GM12878 (cell line): Measurements from ENCODE around the gene DENND4C. TPM values are rescaled to one million over a fixed set of nuclear protein-coding genes. Genes with fewer than 3 reads are reported as not detected.
"Not testable (repeated sequence)": the region's sequence is repeated elsewhere in the genome, so short reads cannot be mapped to it uniquely, and the experiment has no call there.

Experiments used
- ATAC-seq: fragments of 200-7000 bp; cut with Tn5 transposase; 3 replicates; pipeline ENCODE4 v1.9.1; 2020; ENCODE audit warnings: mild to moderate bottlenecking, moderate library complexity
- BruUV-seq: library from RNA; stranded (reverse); fragments of 400-500 nt; replicated peaks from 2 replicates; lab custom pipeline; 2021; lab: Mats Ljungman, UMichigan
- CTCF ChIA-PET: fragments of 300-600 bp; sonication (Branson Sonifier 250); formaldehyde crosslinking; extraction: SDS; loops from one replicate; lab custom pipeline; 2021; ENCODE audit warnings: inconsistent platforms; lab: Yijun Ruan, JAX
- POLR2A ChIA-PET: fragments of 350-600 bp; formaldehyde crosslinking; extraction: SDS; loops from one replicate; lab custom pipeline; 2021; ENCODE audit warnings: inconsistent platforms; lab: Charles Lee
- RAD21 ChIA-PET: fragments of 300-600 bp; sonication (Branson Sonifier 250); formaldehyde crosslinking; loops from one replicate; lab custom pipeline; 2023; ENCODE audit warnings: antibody characterized with exemption; ENCODE audit not compliant: unreplicated experiment; lab: Charles Lee
- SMC1A ChIA-PET: fragments of 300-600 bp; sonication (Branson Sonifier 250); formaldehyde crosslinking; loops from one replicate; lab custom pipeline; 2023; ENCODE audit not compliant: unreplicated experiment, uncharacterized antibody; lab: Charles Lee
- DNase-seq: peaks from one replicate; pipeline ENCODE4 v3.0.0-alpha.2; 2011; ENCODE audit warnings: low read depth, low spot score
- FAIRE-seq: peaks from 3 replicates; lab custom pipeline; 2011; peaks lifted over from hg19 to GRCh38; lab: Jason Lieb, UNC
- H2AFZ ChIP-seq: 2 replicates; pipeline ENCODE4 v1.6.0; 2011; ENCODE audit warnings: low read depth, low read length, control low read depth; ENCODE audit not compliant: control insufficient read depth
- H3K27ac ChIP-seq: 2 replicates; pipeline ENCODE4 v1.5.1; 2011; ENCODE audit warnings: control low read depth; ENCODE audit not compliant: control insufficient read depth, insufficient read depth
- H3K27me3 ChIP-seq, 2 experiments: replicated peaks in 1 of 2; 2 replicates each; pipeline versions ENCODE4 v1.6.0 to v1.6.1; 2011; ENCODE audit warnings: low read length in 1 of 2; ENCODE audit not compliant: control insufficient read depth in 2 of 2, insufficient read depth in 2 of 2
- H3K36me3 ChIP-seq, 2 experiments: 2 replicates each; pipeline ENCODE4 v1.5.1; 2011; ENCODE audit warnings: low read length in 1 of 2; ENCODE audit not compliant: control insufficient read depth in 2 of 2, insufficient read depth in 2 of 2
- H3K4me1 ChIP-seq: 2 replicates; pipeline ENCODE4 v1.6.1; 2011; ENCODE audit warnings: mild to moderate bottlenecking, low read length, moderate library complexity, mixed read lengths; ENCODE audit not compliant: control insufficient read depth, insufficient read depth
- H3K4me2 ChIP-seq: 2 replicates; pipeline ENCODE4 v1.6.0; 2011; ENCODE audit warnings: control low read depth; ENCODE audit not compliant: control insufficient read depth, insufficient read depth
- H3K4me3 ChIP-seq: fragments of 200-600 bp; sonication (generic); 2 replicates; pipeline ENCODE4 v1.5.1; 2016
- H3K79me2 ChIP-seq: 2 replicates; pipeline ENCODE4 v1.6.0; 2011; ENCODE audit warnings: low read length; ENCODE audit not compliant: control insufficient read depth, insufficient read depth
- H3K9ac ChIP-seq: 2 replicates; pipeline ENCODE4 v1.8.0; 2011; ENCODE audit warnings: low read length, control low read depth, mixed read lengths; ENCODE audit not compliant: control insufficient read depth, insufficient read depth
- H3K9me3 ChIP-seq: replicated peaks from 3 replicates; pipeline ENCODE4 v1.5.1; 2011; ENCODE audit warnings: mild to moderate bottlenecking, low read length; ENCODE audit not compliant: control insufficient read depth, insufficient read depth
- H4K20me1 ChIP-seq: 2 replicates; pipeline ENCODE4 v1.6.0; 2011; ENCODE audit not compliant: control insufficient read depth, insufficient read depth
- CREM ChIP-seq: IDR thresholded peaks from 2 replicates; pipeline ENCODE4 v1.6.1; 2014; ENCODE audit warnings: antibody characterized with exemption, low read depth
- DPF2 ChIP-seq: fragments of 450-650 bp; IDR thresholded peaks from 2 replicates; pipeline ENCODE4 v1.6.1; 2017; ENCODE audit warnings: mild to moderate bottlenecking
- TCF3 ChIP-seq: IDR thresholded peaks from 2 replicates; pipeline ENCODE4 v1.6.1; 2012; ENCODE audit warnings: low read depth, mild to moderate bottlenecking, low read length, borderline replicate concordance; ENCODE audit not compliant: insufficient read depth
- TCF7 ChIP-seq: IDR thresholded peaks from 2 replicates; pipeline ENCODE4 v1.6.1; 2014; ENCODE audit warnings: antibody characterized with exemption, borderline replicate concordance
- WGBS: methylation state at CpG from one replicate; pipeline ENCODE4 v1.1.6; 2016; ENCODE audit warnings: low lambda C conversion rate; ENCODE audit not compliant: insufficient replicate concordance, insufficient coverage; ENCODE audit errors: missing lambda C conversion rate; 5-methylcytosine and 5-hydroxymethylcytosine counted together
- in situ Hi-C: fragments of 300-500 bp; cut with MboI; formaldehyde crosslinking; loops from 9 replicates; pipeline ENCODE4 v1.14.3; 2018; ENCODE audit warnings: mixed read lengths
- intact Hi-C: fragments of 100-400 bp; cut with micrococcal nuclease; formaldehyde crosslinking; loops from one replicate; pipeline ENCODE4 v1.14.2; 2022; ENCODE audit not compliant: unreplicated experiment
- polyA plus RNA-seq, 11 experiments: library from polyadenylated mRNA; depleted of rRNA in 4 of 11; unstranded in 6 of 11; stranded (reverse) in 5 of 11; fragments of >200 nt; fragmentation: Nextera tagmentation in 4 of 11; fragmentation: Illumina TruSeq in 1 of 11; extraction: Ambion mirVana in 4 of 11; extraction: Trizol in 1 of 11; gene quantifications; 1 replicate in 1 of 11; 2 replicates in 10 of 11; pipeline versions ENCODE4 v1.2.1 to v1.2.3, GENCODE V29; 2011 to 2016; ENCODE audit warnings: inconsistent platforms in 2 of 11, missing spikeins in 2 of 11, low read depth in 1 of 11
- total RNA-seq, 4 experiments: library from RNA; depleted of rRNA in 3 of 4; stranded (reverse); fragments of >200 nt in 3 of 4; fragmentation: Illumina TruSeq in 1 of 4; extraction: Trizol in 1 of 4; gene quantifications; 2 replicates each; pipeline versions ENCODE4 v1.2.1 to v1.2.3, GENCODE V29; 2013 to 2021
- TF ChIP-seq, protein P1 (sequence below): fragments of 450-650 bp; IDR thresholded peaks from 2 replicates; pipeline ENCODE4 v1.6.1; 2016; ENCODE audit warnings: mild to moderate bottlenecking

DENND4C gene
- total and polyA plus RNA-seq, 10 of the 15 experiments (the other 5 are each of a cell fraction or from before 2014, with no cell fraction given): 8.2 to 49.3 (median 24.7) TPM

DNA sequence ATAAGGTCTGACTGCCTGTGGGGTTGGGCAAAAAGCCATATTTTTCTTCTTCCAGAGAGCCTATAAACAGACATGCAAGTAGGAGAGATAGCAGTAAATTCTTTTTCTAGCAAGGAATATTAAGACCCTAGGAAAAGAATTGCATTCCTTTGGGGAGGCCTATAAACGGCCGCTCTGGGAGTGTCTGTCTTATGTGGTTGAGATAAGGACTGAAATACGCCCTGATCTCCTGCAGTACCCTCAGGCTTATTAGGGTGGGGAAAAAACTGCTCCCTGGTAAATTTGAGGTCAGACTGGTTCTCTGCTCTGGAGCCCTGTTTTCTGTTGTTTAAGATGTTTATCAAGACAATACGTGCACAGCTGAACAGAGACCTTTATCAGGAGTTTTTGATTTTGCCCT is 172.7 kb downstream of the DENND4C start:
- BruUV-seq, H4K20me1 ChIP-seq, FAIRE-seq, CTCF ChIA-PET, H2AFZ ChIP-seq, H3K4me2 ChIP-seq, DNase-seq, H3K9me3 ChIP-seq, intact Hi-C loops, RAD21 ChIA-PET, H3K4me1 ChIP-seq, ATAC-seq, in situ Hi-C loops, H3K27me3 ChIP-seq, H3K4me3 ChIP-seq, H3K9ac ChIP-seq, H3K79me2 ChIP-seq, H3K36me3 ChIP-seq, H3K27ac ChIP-seq, POLR2A ChIA-PET: not testable (repeated sequence)
- SMC1A ChIA-PET: interaction anchor here (0.9 kb wide), 1 partner anchor 50 kb away, joined by 3 read pairs; no protein-coding TSS in a partner anchor
- 86% methylated on average over 4 of the region's 4 CpGs for WGBS

DNA sequence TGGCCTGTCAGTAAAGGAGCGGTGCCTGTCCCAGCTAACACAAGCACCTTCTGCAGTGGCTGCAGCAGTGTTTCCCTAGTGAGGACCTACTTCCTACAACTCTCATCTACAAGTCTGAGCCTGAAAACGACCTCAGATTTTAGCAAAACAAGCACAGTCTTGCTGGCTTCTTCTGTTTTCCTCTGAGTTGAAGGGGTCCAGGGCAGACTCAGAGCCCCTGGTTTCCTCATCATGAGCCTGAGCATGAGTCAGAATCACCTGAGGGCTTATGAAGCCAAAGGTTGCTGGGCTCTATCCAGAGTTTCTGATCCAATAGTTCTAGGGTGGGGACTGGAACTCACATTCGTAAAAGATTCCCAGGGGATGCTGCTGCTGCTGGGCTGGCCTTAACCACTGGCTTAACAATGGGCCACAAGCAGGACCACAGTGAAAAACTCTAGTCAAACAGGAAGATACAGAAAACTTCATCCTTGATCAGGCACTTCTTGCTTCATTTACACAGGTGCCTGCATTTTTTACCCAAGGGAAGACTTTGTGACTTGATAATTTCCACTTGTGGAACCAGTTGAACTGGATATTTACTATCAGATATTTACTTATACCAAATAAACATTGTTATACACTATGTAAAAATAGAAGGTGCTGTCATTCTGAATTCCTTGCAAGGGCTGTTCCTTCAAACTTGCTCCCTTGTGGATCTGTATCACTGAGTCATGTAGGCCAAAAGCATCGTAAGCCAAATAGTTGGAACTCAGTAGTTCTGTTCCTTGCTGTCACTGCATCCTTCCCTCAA is 174.0 kb downstream of the DENND4C start:
- H3K9me3 ChIP-seq: no peaks in the 10 kb centered on the region; the same call in 2 of the 3 replicates
- peaks cover 0 to 2% of the 10 kb centered on the region in 2 experiments; a peak in 1 of 4 replicates for H3K27me3 ChIP-seq
- FAIRE-seq (no peak), DNase-seq (no peak), ATAC-seq (no peak)
- H3K4me3 ChIP-seq: no peak overlapping the region
- SMC1A ChIA-PET: no interaction called here
- no peak overlapping the region for H2AFZ ChIP-seq
- H4K20me1 ChIP-seq: no peaks in the 10 kb centered on the region
- CTCF ChIA-PET: no interaction called here
- in situ Hi-C loops: no loop called here
- POLR2A ChIA-PET: no interaction called here
- H3K79me2 ChIP-seq: no peaks in the 10 kb centered on the region
- no peak overlapping the region for H3K27ac ChIP-seq
- intact Hi-C loops: no loop called here
- peaks cover 5% of the 10 kb centered on the region for H3K4me1 ChIP-seq
- no peak overlapping the region for H3K4me2 ChIP-seq
- TF ChIP-seq TCF7 (no peak), TCF3 (no peak), DPF2 (no peak), CREM (no peak)
- TF ChIP-seq, protein P1, sequence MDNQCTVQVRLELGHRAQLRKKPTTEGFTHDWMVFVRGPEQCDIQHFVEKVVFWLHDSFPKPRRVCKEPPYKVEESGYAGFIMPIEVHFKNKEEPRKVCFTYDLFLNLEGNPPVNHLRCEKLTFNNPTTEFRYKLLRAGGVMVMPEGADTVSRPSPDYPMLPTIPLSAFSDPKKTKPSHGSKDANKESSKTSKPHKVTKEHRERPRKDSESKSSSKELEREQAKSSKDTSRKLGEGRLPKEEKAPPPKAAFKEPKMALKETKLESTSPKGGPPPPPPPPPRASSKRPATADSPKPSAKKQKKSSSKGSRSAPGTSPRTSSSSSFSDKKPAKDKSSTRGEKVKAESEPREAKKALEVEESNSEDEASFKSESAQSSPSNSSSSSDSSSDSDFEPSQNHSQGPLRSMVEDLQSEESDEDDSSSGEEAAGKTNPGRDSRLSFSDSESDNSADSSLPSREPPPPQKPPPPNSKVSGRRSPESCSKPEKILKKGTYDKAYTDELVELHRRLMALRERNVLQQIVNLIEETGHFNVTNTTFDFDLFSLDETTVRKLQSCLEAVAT: no peak
- TF ChIP-seq, all 136 proteins: peak for 0
- RAD21 ChIA-PET: no interaction called here
- Histone ChIP-seq H3K9ac (no peak overlapping the region), H3K36me3 (no peaks in the 10 kb centered on the region)
- BruUV-seq: no TSS peak
- WGBS: 63% methylated on average over 4 of the region's 4 CpGs
